PFSK-1 (cell line): ENCODE measurements around the gene NAMPT.

Experiments
- FOXP2 ChIP-seq: optimal IDR thresholded peaks from 2 replicates; pipeline ENCODE3; 2011; ENCODE audit warnings: borderline replicate concordance, control low read depth, inconsistent platforms; ENCODE audit not compliant: insufficient read depth; ENCODE audit errors: extremely low read length, extremely low read depth
- POLR2AphosphoS5 ChIP-seq: IDR thresholded peaks from 2 replicates; pipeline ENCODE4 v1.6.1; 2012; ENCODE audit warnings: low read depth, mild to moderate bottlenecking, control low read depth, low read length, moderate library complexity
- SIN3A ChIP-seq: IDR thresholded peaks from 2 replicates; pipeline ENCODE4 v1.6.1; 2012; ENCODE audit warnings: mild to moderate bottlenecking, low read length, moderate library complexity, borderline replicate concordance; ENCODE audit not compliant: insufficient read depth
- TAF1 ChIP-seq: IDR thresholded peaks from 2 replicates; pipeline ENCODE4 v1.6.1; 2012; ENCODE audit warnings: low read length, control low read depth, borderline replicate concordance; ENCODE audit not compliant: insufficient read depth
- TF ChIP-seq, protein P1 (sequence below), 2 experiments: IDR thresholded peaks; 2 replicates each; pipeline versions ENCODE4 v1.6.1 to v1.8.0; 2011 to 2012; ENCODE audit warnings: low read depth in 2 of 2, low read length in 2 of 2, control low read depth in 1 of 2, inconsistent platforms in 1 of 2, mild to moderate bottlenecking in 1 of 2, moderate library complexity in 1 of 2; ENCODE audit not compliant: insufficient read depth in 1 of 2

NAMPT gene

GRCh38 chr7:106248600-106248999 is 36.2 kb downstream of the NAMPT start:
- TF ChIP-seq TAF1 (no peak), SIN3A (no peak), FOXP2 (no peak), POLR2AphosphoS5 (no peak)
- TF ChIP-seq, protein P1, sequence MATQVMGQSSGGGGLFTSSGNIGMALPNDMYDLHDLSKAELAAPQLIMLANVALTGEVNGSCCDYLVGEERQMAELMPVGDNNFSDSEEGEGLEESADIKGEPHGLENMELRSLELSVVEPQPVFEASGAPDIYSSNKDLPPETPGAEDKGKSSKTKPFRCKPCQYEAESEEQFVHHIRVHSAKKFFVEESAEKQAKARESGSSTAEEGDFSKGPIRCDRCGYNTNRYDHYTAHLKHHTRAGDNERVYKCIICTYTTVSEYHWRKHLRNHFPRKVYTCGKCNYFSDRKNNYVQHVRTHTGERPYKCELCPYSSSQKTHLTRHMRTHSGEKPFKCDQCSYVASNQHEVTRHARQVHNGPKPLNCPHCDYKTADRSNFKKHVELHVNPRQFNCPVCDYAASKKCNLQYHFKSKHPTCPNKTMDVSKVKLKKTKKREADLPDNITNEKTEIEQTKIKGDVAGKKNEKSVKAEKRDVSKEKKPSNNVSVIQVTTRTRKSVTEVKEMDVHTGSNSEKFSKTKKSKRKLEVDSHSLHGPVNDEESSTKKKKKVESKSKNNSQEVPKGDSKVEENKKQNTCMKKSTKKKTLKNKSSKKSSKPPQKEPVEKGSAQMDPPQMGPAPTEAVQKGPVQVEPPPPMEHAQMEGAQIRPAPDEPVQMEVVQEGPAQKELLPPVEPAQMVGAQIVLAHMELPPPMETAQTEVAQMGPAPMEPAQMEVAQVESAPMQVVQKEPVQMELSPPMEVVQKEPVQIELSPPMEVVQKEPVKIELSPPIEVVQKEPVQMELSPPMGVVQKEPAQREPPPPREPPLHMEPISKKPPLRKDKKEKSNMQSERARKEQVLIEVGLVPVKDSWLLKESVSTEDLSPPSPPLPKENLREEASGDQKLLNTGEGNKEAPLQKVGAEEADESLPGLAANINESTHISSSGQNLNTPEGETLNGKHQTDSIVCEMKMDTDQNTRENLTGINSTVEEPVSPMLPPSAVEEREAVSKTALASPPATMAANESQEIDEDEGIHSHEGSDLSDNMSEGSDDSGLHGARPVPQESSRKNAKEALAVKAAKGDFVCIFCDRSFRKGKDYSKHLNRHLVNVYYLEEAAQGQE (IDR thresholded peaks at IDR 0.05; ENCODE audit: insufficient read depth in 1 of 2, low read depth in 2 of 2, low read length in 2 of 2), result no peak

DNA sequence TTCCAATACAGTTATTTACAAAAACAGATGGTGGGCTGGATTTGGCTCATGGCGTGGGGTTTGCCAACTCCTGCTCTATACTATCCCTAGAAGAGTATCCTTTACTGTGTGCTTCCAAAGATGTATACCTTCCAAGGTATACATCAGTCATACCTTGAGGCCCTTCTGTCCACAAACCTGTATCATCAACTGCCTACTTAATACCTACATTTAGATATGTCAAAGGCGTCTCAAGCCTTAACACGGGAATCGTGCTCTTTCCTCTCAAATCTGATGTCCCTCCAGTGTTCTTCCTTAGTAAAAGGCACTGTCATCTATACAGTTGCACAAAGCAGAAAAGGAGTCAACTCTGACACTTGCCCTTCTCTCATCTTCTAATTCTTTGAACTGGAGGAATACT is 36.9 kb downstream of the NAMPT start:
- TF ChIP-seq, protein P1 (IDR thresholded peaks at IDR 0.05; ENCODE audit: insufficient read depth in 1 of 2, low read depth in 2 of 2, low read length in 2 of 2), result no peak
- no peak for TF ChIP-seq SIN3A
- no peak for TF ChIP-seq FOXP2
- TF ChIP-seq POLR2AphosphoS5, result no peak
- no peak for TF ChIP-seq TAF1

GRCh38 chr7:106246902-106247711 is 37.7 kb downstream of the NAMPT start:
- no peak for TF ChIP-seq TAF1

DNA sequence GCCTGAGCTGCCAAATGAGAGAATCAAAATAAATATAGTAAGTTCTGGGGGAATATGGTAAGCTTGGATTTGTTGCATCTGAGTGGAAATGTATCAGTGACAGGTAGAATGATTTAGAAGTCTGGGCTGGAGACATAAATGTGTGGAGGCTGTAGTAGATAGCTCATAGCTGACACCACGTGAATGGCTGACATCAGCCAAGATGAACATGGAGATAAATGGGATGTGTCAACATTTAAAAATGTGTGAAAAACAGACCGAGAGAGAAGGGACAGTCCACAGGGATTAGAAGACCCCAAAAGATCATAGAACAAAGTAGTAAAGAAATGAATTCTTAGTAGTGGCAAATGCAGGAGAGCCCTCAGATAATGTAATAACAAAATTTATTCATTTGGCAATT is 40.9 kb downstream of the NAMPT start:
- TF ChIP-seq TAF1, result no peak

GRCh38 chr7:106239406-106239805 is 45.4 kb downstream of the NAMPT start:
- no peak for TF ChIP-seq TAF1
- TF ChIP-seq SIN3A, result no peak
- TF ChIP-seq POLR2AphosphoS5, result no peak
- TF ChIP-seq, protein P1 (IDR thresholded peaks at IDR 0.05; ENCODE audit: insufficient read depth in 1 of 2, low read depth in 2 of 2, low read length in 2 of 2), result no peak
- no peak for TF ChIP-seq FOXP2

DNA sequence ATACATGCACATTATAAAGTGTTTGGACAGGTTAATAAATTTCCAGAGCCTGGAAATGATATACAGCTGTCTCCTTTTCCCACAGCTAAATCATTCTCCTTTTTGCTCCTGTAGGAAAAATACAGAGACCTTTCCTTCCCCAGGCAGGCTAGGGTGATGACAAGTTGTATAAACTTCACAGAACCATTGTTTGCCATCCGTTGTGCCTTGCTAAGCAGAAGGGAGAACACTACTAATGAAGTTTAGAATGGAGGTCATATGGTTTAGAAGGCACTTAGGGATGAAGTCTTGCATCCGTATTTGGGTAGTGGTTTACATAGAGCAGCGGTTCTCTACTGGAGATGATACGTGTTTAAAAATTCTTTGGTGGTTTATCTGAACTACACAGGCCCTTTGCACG is 46.0 kb downstream of the NAMPT start:
- TF ChIP-seq TAF1, result no peak
- no peak for TF ChIP-seq SIN3A
- TF ChIP-seq, protein P1 (IDR thresholded peaks at IDR 0.05; ENCODE audit: insufficient read depth in 1 of 2, low read depth in 2 of 2, low read length in 2 of 2), result no peak
